ENCODE measurements around the gene JAK3.
"Not testable (repeated sequence)": the region's sequence is repeated elsewhere in the genome, so short reads cannot be mapped to it uniquely, and the experiment has no call there.

JAK3 gene

GRCh38 chr19:17777840-17778239, 69.9 kb downstream of the JAK3 start:
- DNase-seq (ENCODE audit: low read depth), result not testable (repeated sequence)

GRCh38 chr19:17775991-17776803, 71.6 kb downstream of the JAK3 start:
- DNase-seq (ENCODE audit: low read depth), result no peak

GRCh38 chr19:17775245-17775927, 72.4 kb downstream of the JAK3 start:
- DNase-seq (ENCODE audit: low read depth), result no peak

All from HS-5 (cell line).